Fibroblast of villous mesenchyme (primary cell): ENCODE measurements around the gene TMBIM6. TPM values are rescaled to one million over a fixed set of nuclear protein-coding genes. Genes with fewer than 3 reads are reported as not detected.

ENCODE experiments used
- DNase-seq: peaks from one replicate; pipeline ENCODE4 v3.0.0-alpha.2; 2010; ENCODE audit warnings: low read depth
- H3K4me3 ChIP-seq: 2 replicates; pipeline ENCODE4 v1.5.1; 2011; ENCODE audit warnings: low read depth, mild to moderate bottlenecking, low read length
- total RNA-seq: library from RNA; depleted of rRNA; stranded (reverse); fragments of >200 nt; gene quantifications from 2 replicates; pipeline ENCODE4 v1.2.3, GENCODE V29; 2012
- TF ChIP-seq, protein P1 (sequence below): IDR thresholded peaks from 2 replicates; pipeline ENCODE4 v1.5.1; 2012; ENCODE audit warnings: low read depth, mild to moderate bottlenecking, low read length; ENCODE audit not compliant: insufficient read depth

Gene TMBIM6
- total RNA-seq, 1 donor = 506 TPM

DNA sequence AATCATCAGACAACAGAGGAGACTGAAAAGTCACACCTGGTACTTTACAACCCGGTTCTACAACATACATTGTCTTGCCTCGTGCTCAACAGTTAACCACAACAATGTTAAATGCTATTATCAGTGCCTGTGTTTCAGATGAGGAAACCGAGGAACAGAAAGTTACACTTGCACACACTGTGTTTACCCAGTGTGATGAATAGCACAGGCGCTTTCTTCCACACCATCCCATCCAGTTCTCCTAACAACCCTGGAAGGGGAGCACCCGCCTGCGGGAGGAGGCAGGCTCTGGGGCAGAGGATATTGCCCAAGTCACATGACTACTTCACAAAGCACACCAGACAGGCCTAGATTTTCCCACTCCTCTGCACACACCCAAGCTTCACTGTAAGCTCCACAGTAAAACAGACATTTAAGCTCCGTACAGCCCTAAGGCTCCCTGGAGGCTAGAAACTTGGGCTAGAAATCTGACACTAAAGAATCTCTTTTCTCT lies 65.0 kb downstream of the TMBIM6 start:
- DNase-seq = no peak
- H3K4me3 ChIP-seq = no peak overlapping the region
- TF ChIP-seq, protein P1, sequence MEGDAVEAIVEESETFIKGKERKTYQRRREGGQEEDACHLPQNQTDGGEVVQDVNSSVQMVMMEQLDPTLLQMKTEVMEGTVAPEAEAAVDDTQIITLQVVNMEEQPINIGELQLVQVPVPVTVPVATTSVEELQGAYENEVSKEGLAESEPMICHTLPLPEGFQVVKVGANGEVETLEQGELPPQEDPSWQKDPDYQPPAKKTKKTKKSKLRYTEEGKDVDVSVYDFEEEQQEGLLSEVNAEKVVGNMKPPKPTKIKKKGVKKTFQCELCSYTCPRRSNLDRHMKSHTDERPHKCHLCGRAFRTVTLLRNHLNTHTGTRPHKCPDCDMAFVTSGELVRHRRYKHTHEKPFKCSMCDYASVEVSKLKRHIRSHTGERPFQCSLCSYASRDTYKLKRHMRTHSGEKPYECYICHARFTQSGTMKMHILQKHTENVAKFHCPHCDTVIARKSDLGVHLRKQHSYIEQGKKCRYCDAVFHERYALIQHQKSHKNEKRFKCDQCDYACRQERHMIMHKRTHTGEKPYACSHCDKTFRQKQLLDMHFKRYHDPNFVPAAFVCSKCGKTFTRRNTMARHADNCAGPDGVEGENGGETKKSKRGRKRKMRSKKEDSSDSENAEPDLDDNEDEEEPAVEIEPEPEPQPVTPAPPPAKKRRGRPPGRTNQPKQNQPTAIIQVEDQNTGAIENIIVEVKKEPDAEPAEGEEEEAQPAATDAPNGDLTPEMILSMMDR = no peak

DNA sequence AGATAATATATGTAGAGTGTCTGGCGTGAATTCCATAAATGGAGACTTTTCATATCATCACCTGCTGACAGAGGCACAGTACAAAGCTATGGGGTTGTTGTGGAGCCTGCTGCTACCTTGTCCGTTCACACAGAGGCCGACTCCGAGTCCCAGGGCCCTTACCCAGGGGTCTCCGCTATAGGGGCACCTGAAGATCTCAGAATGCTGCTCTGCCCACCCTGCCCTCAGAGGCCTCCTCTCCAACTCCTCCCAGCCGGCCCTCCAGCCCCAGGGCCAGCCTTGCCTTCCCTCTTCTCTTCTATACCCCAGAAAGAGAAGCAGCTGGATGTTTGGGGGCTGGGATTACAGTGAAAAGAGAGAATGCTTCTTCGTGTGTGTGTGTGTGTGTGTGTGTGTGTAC lies 65.5 kb downstream of the TMBIM6 start:
- no peak overlapping the region for H3K4me3 ChIP-seq
- TF ChIP-seq, protein P1 = no peak
- DNase-seq = no peak

DNA sequence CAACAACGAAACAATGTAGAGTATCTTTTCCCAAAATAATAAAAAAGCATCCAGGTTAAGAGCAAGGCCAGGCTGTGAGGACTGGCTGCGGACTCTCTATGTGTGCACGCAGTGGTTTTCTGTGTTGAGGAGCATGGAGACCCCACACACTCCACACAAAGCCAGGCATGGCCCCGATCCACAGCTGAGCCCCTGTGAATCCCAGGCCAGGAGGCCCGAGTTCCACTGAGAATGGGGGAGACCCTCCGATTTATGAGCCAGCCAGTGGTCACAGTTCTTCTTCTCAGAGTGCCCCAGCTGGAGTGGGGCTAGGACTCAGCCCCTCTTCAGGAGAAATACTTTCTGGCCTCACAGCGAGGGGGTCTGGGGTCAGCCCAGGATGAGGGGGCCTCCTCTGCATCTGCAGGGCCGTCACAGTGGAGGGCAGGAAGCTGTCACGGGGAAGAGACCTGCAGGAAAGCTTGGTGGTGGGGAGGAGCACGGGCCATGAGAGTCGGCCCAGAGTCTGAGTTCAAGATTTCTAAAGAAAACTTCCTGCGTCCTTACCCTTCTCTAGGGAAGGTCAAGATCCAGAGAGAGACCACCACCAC lies 66.7 kb downstream of the TMBIM6 start:
- no peak overlapping the region for H3K4me3 ChIP-seq
- TF ChIP-seq, protein P1 = no peak
- no peak for DNase-seq

DNA sequence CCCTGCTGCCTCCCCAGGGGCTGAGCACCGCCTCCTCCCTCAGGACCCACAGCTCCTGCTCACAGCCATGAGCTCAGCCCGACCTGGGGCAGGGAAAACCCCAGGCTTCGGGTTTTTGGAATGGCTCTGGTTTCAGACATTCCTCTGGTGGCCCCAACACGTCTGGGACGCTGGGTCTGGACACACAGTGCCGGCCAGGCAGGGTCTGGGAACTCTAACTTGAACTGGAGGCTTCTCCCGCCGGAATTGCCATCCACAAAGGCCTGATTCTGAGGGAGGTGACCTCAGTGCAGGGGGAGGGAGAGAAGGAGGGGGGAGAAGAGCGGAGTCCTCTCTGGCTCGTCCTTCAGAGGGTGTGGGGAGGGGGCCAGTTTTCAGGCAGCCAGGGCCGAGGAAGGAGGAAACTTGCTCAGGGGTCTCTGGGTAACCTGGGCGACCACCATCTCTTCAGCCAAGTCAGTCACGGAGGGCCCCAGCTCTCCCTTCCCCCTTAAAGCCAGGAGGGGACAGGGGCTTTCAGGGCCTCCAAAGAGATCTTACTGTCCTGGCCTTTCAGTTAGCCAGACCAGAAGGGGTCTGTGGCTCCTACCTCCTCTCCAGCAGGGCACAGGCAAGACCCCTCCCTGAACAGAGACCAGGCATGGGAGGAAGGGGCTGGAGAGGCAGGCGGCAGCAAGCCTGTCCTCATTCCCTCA lies 67.5 kb downstream of the TMBIM6 start:
- TF ChIP-seq, protein P1 = no peak
- peak; percentile 43 for DNase-seq
- H3K4me3 ChIP-seq = no peak overlapping the region

DNA sequence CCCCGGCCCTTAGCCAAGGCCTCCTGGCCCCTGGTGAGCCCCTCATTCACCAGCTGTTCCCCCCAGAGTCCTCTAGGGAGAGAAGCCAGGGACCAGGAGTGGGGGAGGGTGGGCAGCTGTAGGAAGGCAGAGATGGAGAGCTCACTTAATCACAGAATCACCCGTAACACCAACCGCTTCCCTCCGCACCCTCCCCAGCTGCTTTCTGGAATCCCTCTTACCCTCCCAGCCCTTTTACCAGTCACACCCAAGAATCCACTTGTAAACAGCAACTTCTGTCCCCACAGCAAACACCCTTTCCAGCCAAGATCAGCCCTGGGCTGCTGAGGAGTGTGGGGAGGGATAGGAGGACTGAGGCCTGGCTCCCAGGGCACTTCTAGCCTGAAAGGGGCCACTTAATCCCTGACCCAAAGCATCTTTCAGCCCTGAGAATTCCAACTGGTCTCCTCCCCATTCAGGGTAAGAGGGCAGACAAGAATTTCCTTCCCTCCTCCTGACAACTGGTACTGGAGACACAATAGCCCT lies 68.1 kb downstream of the TMBIM6 start:
- TF ChIP-seq, protein P1 = no peak
- peak; percentile 67 for DNase-seq
- H3K4me3 ChIP-seq = no peak overlapping the region

DNA sequence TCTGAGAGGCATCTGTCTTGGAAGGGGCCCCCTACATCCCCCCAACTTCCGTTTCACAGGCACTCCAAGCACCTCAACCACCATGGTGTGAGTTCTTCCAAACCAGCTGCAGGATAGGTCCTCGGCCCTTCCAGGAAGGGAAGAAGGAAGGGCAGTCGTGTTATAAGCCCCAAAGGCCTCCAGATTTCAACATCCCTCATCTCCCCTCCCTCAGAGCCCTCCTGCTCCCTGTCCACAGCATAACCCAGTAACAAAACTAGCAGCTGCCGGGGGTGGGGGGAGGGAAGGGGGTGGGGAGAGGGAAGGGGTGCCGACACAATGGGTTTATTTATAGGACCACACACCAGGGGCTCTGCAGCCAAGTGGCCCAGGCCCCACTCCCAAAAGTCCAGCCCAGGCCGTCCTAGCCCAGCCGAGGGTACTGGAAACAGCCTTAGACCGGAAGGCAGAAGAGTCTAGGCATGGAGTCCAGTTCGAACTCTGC lies 68.6 kb downstream of the TMBIM6 start:
- no peak overlapping the region for H3K4me3 ChIP-seq
- DNase-seq = peak; percentile 46
- TF ChIP-seq, protein P1 = no peak
